GM10248 (cell line): ENCODE data around the gene MSANTD4.
"Not testable (repeated sequence)": the region's sequence is repeated elsewhere in the genome, so short reads cannot be mapped to it uniquely, and the experiment has no call there.

Experiments
- CTCF ChIA-PET: fragments of 300-600 bp; sonication (Branson Sonifier 250); formaldehyde crosslinking; extraction: SDS; loops from one replicate; lab custom pipeline; 2021; ENCODE audit warnings: antibody characterized with exemption; lab: Yijun Ruan, JAX
- POLR2A ChIA-PET: fragments of 350-650 bp; sonication (Branson Sonifier 250); formaldehyde crosslinking; extraction: SDS; loops from one replicate; lab custom pipeline; 2020; ENCODE audit warnings: antibody characterized with exemption; lab: Yijun Ruan, JAX
- DNase-seq: peaks from one replicate; pipeline ENCODE4 v3.0.0; 2012; ENCODE audit errors: extremely low spot score
- TF ChIP-seq, protein P1 (sequence below): IDR thresholded peaks from 2 replicates; pipeline ENCODE4 v1.5.1; 2012; ENCODE audit warnings: mild to moderate bottlenecking, low read depth; ENCODE audit errors: extremely low read depth, missing control alignments, control extremely low read depth

Gene MSANTD4

DNA sequence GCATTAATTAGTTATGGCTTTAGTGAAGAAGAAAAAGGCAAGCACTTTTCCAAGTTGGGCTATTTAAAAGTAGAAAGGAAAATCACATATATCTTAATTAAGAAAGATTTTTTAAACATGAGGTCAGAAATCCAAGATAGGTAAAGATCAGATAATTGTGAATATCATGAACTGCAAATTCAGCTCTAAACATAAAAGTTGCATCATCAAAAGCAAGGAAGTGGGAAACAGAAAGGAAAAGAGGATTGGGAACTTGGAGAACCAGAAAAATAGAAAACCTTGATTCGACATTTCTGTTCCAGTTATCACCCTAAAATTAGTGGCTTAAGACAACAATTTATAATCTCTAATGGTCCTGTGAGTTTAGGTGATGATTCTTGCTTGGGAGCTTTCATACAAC is 37.6 kb upstream of the MSANTD4 start:
- TF ChIP-seq, protein P1, sequence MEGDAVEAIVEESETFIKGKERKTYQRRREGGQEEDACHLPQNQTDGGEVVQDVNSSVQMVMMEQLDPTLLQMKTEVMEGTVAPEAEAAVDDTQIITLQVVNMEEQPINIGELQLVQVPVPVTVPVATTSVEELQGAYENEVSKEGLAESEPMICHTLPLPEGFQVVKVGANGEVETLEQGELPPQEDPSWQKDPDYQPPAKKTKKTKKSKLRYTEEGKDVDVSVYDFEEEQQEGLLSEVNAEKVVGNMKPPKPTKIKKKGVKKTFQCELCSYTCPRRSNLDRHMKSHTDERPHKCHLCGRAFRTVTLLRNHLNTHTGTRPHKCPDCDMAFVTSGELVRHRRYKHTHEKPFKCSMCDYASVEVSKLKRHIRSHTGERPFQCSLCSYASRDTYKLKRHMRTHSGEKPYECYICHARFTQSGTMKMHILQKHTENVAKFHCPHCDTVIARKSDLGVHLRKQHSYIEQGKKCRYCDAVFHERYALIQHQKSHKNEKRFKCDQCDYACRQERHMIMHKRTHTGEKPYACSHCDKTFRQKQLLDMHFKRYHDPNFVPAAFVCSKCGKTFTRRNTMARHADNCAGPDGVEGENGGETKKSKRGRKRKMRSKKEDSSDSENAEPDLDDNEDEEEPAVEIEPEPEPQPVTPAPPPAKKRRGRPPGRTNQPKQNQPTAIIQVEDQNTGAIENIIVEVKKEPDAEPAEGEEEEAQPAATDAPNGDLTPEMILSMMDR: no peak
- ChIA-PET CTCF (interaction anchor here (1.2 kb wide), 2 partner anchors 15 to 17 kb away, joined by 3 to 6 read pairs; partner anchors contain the start of genes AASDHPPT and KBTBD3), POLR2A (no interaction called here)
- no peak for DNase-seq

DNA sequence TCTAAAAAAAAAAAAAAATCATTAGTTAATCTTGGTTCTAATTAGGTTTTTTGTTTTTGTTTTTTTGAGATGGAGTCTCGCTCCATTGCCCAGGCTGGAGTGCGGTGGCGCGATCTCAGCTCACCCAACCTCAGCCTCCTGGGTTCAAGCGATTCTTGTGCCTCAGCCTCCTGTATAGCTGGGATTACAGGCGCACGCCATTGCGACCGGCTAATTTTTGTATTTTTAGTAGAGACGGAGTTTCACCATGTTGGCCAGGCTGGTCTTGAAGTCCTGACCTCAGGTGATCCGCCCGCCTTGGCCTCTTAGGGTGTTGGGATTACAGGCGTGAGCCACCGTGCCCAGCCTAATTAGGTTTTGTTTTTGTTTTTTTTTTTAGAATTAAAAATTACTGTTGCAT is 36.3 kb upstream of the MSANTD4 start:
- DNase-seq, CTCF ChIA-PET, POLR2A ChIA-PET: not testable (repeated sequence)

- ChIA-PET POLR2A (no interaction called here), CTCF (no interaction called here)
- no peak for DNase-seq
- TF ChIP-seq, protein P1: no peak
These were observed 29.1 kb upstream of the MSANTD4 start for GRCh38 chr11:106051103-106051502.

- ChIA-PET CTCF (interaction anchor here (1.7 to 2.0 kb wide), 2 partner anchors 12 to 21 kb away, joined by 5 to 7 read pairs; no protein-coding TSS in a partner anchor), POLR2A (no interaction called here)
- TF ChIP-seq, protein P1: no peak
- DNase-seq: no peak
These were observed 27.9 kb upstream of the MSANTD4 start for GRCh38 chr11:106049727-106050476.

- ChIA-PET POLR2A (no interaction called here), CTCF (interaction anchor here (0.7 to 2.0 kb wide), 3 partner anchors 10 to 23 kb away, joined by 3 to 7 read pairs (median 3); no protein-coding TSS in a partner anchor)
- no peak for DNase-seq
- TF ChIP-seq, protein P1: no peak
These were observed 25.6 kb upstream of the MSANTD4 start for GRCh38 chr11:106047631-106048030.

DNA sequence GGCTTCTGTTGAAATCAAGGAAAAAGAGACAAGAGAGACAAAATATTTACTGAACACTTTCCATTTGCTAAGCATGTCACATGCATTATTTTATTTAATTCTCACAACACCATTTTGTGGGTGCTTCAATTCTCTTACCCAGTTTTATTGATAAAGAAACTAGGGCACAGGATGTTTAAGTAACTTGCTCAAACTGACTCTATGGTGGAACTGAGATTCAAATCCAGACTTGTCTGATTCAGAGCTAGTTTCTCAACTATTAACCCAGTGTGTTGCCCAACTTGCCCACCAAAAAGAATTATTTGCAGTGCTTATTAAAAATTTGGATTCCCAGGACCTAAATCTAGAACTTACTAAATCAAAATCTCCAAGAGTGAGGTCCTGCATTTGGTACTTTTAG is 21.5 kb upstream of the MSANTD4 start:
- TF ChIP-seq, protein P1: no peak
- ChIA-PET POLR2A (no interaction called here), CTCF (interaction anchor here (1.0 to 2.1 kb wide), 3 partner anchors 10 to 93 kb away, joined by 3 to 7 read pairs (median 3); no protein-coding TSS in a partner anchor)
- no peak for DNase-seq

GRCh38 chr11:106032861-106033260 is 10.8 kb upstream of the MSANTD4 start:
- CTCF ChIA-PET: interaction anchor here (1.3 kb wide), 1 partner anchor 28 kb away, joined by 4 read pairs; no protein-coding TSS in a partner anchor
- no peak for DNase-seq
- TF ChIP-seq, protein P1: no peak
- POLR2A ChIA-PET: no interaction called here
